Neural crest cell (in vitro differentiated cells): ENCODE measurements around the gene EXOC6B. TPM values are rescaled to one million over a fixed set of nuclear protein-coding genes. Genes with fewer than 3 reads are reported as not detected.
A peak's percentile ranks its signal among the peaks of the same experiment; 100 is the strongest.

Source experiments
- DNase-seq: peaks from one replicate; pipeline ENCODE4 v3.0.0; 2021; ENCODE audit warnings: low read depth, mixed read lengths, low spot score
- H3K27ac Mint-ChIP-seq: one replicate; pipeline ENCODE4 v1.8.0; 2021; ENCODE audit warnings: mild to moderate bottlenecking, mixed read lengths; ENCODE audit not compliant: unreplicated experiment
- H3K27me3 Mint-ChIP-seq: 2 replicates; pipeline ENCODE4 v1.8.0; 2021; ENCODE audit warnings: low read depth, mild to moderate bottlenecking, mixed read lengths
- H3K36me3 Mint-ChIP-seq: 2 replicates; pipeline ENCODE4 v1.8.0; 2021; ENCODE audit warnings: low read depth, mild to moderate bottlenecking, mixed read lengths
- H3K4me1 Mint-ChIP-seq: 2 replicates; pipeline ENCODE4 v1.8.0; 2021; ENCODE audit warnings: mixed read lengths
- H3K4me3 Mint-ChIP-seq: one replicate; pipeline ENCODE4 v1.8.0; 2021; ENCODE audit warnings: mild to moderate bottlenecking, mixed read lengths
- H3K9me3 Mint-ChIP-seq: 2 replicates; pipeline ENCODE4 v1.8.0; 2021; ENCODE audit warnings: mixed read lengths
- total RNA-seq: library from RNA; stranded (reverse); gene quantifications from 2 replicates; pipeline ENCODE4 v1.2.1, GENCODE V29; 2021
- TF ChIP-seq, protein P1 (sequence below): fragments of 200-600 bp; sonication (generic); conservative IDR thresholded peaks from 2 replicates; pipeline ENCODE4 v1.5.0; 2021; ENCODE audit warnings: antibody characterized with exemption, mild to moderate bottlenecking

The EXOC6B gene
- total RNA-seq, 1 donor from 2014 or later: 28.2 TPM

DNA sequence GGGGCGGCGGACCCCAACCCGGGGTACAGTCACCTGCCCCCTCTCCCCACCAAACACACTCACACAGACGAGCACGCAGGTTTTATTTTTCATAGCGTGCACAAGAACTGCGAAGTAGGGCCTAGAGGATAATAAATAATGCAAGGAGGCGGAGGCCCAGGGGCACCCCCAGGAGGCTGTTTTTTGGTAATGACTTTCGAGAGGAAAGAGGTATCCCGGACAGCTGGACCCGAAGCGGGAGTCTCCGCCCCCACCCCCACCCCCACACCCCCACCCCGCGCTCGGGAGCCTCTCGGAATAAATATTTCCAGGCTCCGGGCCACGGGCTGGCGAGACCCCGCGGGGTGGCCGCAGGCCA is 681.6 kb downstream of the EXOC6B start:
- Mint-ChIP-seq H3K27me3 (peaks cover 86% of the 10 kb centered on the region), H3K36me3 (no peaks in the 10 kb centered on the region), H3K9me3 (no peaks in the 10 kb centered on the region), H3K4me1 (peaks cover 43% of the 10 kb centered on the region), H3K4me3 (peak overlapping the region; percentile 83), H3K27ac (no peak overlapping the region)
- TF ChIP-seq, protein P1, sequence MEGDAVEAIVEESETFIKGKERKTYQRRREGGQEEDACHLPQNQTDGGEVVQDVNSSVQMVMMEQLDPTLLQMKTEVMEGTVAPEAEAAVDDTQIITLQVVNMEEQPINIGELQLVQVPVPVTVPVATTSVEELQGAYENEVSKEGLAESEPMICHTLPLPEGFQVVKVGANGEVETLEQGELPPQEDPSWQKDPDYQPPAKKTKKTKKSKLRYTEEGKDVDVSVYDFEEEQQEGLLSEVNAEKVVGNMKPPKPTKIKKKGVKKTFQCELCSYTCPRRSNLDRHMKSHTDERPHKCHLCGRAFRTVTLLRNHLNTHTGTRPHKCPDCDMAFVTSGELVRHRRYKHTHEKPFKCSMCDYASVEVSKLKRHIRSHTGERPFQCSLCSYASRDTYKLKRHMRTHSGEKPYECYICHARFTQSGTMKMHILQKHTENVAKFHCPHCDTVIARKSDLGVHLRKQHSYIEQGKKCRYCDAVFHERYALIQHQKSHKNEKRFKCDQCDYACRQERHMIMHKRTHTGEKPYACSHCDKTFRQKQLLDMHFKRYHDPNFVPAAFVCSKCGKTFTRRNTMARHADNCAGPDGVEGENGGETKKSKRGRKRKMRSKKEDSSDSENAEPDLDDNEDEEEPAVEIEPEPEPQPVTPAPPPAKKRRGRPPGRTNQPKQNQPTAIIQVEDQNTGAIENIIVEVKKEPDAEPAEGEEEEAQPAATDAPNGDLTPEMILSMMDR: no peak
- DNase-seq: no peak

DNA sequence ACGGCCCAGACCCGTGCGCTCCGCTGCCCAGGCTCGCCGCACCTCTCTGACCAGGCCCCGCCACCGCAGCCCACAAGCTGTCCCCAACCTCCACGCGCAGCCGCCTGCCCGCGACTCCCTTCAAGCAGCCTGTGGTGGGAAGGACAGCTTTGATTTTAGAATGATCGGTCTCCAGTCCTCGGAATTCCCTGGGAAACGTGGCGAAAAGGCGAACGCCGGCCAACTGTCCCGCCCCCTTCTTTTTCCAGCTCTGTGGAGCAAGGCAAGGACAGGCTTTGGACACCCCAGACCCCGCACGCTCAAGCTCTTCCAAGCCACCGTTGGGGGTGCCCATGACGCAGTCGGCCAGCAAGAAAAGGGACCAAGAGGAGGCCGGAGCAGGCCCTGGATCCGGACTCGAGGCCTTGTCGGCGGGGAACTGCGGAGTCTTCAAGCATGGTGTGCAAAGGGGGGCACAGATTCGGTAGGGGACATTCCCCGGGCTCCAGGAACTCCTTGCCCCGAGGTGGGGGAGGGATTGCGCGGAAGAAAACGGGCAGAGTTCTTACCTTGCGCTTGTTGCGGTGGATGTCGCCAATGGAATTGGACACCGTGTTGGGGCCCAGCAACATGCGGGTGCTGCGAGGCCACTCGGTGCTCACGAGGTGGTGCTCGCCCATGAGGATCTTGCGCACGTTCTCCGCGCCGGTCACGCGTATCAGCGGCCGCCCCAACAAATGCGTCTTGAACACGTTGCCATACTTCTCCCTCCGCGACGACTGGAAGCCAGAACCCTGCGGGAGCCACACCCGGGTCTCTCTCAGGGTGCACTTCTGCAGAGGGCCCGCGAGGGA is 682.2 kb downstream of the EXOC6B start:
- Mint-ChIP-seq H3K9me3 (no peaks in the 10 kb centered on the region), H3K4me1 (peaks cover 37% of the 10 kb centered on the region), H3K27me3 (peaks cover 82% of the 10 kb centered on the region), H3K27ac (no peak overlapping the region), H3K4me3 (peak overlapping the region; percentile 83), H3K36me3 (no peaks in the 10 kb centered on the region)
- TF ChIP-seq, protein P1: no peak
- DNase-seq: no peak

DNA sequence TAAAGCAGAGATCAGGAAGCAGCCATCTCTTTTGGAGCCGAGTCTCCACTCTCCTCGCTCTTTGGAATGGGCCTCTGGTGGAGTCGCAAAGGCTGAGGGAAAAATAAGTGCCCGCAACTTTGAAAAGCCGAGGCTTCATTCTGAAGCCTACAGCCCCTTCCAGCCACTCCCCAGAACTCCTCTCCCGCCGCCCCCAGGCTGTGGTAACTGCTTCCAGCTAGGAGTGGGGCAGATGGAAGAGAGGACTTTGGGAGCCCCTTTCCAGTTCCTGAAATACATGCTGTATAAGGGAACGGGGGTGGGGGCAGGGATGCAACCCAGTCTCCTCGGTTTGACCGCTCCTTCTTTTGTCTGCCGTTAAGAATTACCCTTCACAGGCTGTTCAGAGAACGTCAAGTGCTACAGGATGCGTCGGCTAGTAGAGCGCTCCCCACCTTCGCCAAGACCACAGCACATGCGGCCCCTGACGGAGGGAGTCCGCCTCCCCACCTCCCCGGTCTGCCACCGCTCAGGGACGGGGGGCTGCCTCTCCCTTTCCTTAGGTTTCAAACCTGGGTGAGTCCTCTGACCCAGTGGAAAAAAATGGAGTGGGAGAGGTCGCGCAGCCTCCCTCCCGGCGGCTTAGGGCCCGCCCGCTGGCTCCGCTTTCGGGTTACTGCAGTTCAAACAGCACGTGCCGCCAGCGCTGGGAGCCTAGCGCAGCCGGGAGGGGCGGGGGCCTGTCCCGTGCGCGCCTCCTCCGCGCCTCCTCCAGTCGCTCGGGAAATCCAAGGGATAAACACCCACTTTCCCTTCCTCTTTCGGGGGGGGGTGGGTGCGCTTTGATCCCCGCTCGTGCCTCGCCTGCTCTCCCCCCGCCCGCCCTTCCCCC is 683.0 kb downstream of the EXOC6B start:
- peaks cover 75% of the 10 kb centered on the region for H3K27me3 Mint-ChIP-seq

DNA sequence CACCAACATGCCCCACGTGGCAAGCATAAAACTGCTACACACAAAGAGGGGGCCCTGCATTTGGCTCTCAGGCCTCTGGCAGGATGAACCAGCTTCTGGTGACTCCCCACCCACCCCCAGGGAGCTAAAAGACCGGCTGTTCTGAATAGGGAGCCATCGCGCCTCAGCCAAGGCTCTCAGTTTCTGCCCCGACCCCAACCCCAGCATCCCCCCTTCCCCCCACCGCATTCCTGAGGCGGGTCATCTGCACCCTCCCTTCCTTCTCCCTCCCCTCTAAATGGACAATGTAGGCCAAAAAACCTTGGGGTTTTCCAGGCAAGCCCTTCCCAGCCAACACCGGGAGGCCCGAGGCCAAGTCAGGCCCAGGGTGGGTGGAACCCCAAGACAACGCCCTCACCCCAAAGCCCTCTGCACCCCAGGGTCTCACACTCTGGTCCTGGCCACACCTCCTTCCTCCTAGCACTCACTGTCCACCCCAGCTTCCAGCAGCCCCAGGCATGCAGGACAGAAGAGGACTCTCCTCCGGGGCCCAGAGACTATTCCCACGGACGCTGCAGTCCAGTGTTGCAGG is 683.9 kb downstream of the EXOC6B start:
- H3K4me1 Mint-ChIP-seq: peaks cover 33% of the 10 kb centered on the region
- no peaks in the 10 kb centered on the region for H3K9me3 Mint-ChIP-seq
- peaks cover 70% of the 10 kb centered on the region for H3K27me3 Mint-ChIP-seq
- TF ChIP-seq, protein P1: no peak
- peak overlapping the region; percentile 66 for H3K4me3 Mint-ChIP-seq
- no peak overlapping the region for H3K27ac Mint-ChIP-seq
- H3K36me3 Mint-ChIP-seq: no peaks in the 10 kb centered on the region
- no peak for DNase-seq

More for the DNA sequence above, 683.0 kb downstream of the EXOC6B start:
- peak overlapping the region; percentile 66 for H3K4me3 Mint-ChIP-seq
- DNase-seq: no peak
- H3K9me3 Mint-ChIP-seq: no peaks in the 10 kb centered on the region
- H3K36me3 Mint-ChIP-seq: no peaks in the 10 kb centered on the region
- peak overlapping the region; percentile 43 for H3K27ac Mint-ChIP-seq
- H3K4me1 Mint-ChIP-seq: peaks cover 32% of the 10 kb centered on the region
- TF ChIP-seq, protein P1: no peak

DNA sequence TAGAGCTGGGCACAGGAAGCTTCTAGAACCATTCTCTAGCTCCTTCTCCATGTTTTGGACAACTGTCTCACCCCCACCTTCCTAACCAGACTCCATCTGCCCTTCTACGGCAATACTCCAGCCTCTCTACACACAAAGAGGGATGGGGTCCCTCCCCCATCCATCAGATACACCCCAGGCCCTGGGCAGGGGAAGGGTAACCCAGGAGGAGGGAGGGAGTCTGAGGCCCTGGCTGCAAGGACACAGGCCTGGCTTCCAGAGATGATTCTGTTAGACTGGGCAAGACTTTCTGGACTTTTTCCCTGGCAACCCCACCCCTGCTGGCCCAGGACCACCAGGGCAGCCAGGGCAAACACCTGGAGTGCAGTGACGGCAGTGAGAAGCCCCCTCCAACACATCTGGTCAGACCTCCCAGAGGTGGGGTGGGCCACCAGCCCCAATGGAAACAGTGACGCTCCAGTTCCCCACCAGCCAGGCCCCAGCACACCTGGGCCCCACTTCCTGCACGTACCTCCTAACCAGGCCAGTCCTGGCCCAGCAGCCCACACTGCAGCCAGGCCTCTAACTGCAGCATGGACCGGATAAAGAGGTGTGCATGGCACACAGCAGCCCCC is 684.7 kb downstream of the EXOC6B start:
- no peak for DNase-seq
- no peak overlapping the region for H3K27ac Mint-ChIP-seq
- H3K9me3 Mint-ChIP-seq: no peaks in the 10 kb centered on the region
- H3K36me3 Mint-ChIP-seq: no peaks in the 10 kb centered on the region
- H3K4me3 Mint-ChIP-seq: no peak overlapping the region
- TF ChIP-seq, protein P1: no peak
- peaks cover 33% of the 10 kb centered on the region for H3K4me1 Mint-ChIP-seq
- peaks cover 67% of the 10 kb centered on the region for H3K27me3 Mint-ChIP-seq
